ENCODE measurements around the gene ARL3. TPM values are rescaled to one million over a fixed set of nuclear protein-coding genes. Genes with fewer than 3 reads are reported as not detected.

Gene ARL3
- total RNA-seq, 1 donor from 2014 or later: 9.5 TPM

DNA sequence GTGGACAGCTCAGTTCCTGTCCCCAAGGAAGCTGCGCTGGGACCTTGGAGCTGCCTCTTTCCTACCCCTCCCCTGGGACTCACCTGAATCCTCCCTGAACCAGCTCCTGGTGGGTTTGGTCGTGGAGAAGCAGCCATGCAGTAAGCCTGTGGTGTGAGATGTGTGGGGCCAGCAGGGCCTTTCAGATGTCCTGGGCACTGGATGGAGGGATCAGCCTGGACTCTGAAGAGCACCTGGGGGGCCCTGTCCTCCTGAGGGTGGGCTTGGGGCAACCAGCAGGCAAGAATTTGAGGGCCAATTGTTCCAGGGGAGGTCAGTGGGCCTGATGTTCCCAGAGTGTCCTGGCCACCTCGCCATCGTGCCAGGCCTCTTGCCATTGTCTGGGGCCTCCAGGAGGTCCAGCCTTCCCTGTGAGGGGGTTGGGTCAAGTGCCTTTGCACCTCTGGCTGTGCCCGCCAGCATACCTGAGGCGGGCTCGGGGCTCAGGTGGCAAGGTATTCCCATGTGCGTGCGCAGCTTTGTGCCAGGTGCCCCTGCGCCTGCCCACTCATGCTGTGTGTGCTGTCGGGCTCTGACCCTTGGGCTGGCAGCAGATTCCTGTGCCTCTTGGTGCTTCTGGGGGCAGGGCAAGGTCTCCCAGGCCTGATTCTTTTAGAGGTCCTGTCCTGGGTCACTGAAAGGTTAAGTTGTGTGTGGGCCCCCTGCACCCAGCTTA is 62.6 kb downstream of the ARL3 start:
- TF ChIP-seq, protein P1, sequence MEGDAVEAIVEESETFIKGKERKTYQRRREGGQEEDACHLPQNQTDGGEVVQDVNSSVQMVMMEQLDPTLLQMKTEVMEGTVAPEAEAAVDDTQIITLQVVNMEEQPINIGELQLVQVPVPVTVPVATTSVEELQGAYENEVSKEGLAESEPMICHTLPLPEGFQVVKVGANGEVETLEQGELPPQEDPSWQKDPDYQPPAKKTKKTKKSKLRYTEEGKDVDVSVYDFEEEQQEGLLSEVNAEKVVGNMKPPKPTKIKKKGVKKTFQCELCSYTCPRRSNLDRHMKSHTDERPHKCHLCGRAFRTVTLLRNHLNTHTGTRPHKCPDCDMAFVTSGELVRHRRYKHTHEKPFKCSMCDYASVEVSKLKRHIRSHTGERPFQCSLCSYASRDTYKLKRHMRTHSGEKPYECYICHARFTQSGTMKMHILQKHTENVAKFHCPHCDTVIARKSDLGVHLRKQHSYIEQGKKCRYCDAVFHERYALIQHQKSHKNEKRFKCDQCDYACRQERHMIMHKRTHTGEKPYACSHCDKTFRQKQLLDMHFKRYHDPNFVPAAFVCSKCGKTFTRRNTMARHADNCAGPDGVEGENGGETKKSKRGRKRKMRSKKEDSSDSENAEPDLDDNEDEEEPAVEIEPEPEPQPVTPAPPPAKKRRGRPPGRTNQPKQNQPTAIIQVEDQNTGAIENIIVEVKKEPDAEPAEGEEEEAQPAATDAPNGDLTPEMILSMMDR (conservative IDR thresholded peaks at IDR 0.05; ENCODE audit: low read depth, low read length): no peak
- no peak overlapping the region for H3K4me3 ChIP-seq (ENCODE audit: low read depth, low read length)
- no peak for DNase-seq (ENCODE audit: low read depth)

DNA sequence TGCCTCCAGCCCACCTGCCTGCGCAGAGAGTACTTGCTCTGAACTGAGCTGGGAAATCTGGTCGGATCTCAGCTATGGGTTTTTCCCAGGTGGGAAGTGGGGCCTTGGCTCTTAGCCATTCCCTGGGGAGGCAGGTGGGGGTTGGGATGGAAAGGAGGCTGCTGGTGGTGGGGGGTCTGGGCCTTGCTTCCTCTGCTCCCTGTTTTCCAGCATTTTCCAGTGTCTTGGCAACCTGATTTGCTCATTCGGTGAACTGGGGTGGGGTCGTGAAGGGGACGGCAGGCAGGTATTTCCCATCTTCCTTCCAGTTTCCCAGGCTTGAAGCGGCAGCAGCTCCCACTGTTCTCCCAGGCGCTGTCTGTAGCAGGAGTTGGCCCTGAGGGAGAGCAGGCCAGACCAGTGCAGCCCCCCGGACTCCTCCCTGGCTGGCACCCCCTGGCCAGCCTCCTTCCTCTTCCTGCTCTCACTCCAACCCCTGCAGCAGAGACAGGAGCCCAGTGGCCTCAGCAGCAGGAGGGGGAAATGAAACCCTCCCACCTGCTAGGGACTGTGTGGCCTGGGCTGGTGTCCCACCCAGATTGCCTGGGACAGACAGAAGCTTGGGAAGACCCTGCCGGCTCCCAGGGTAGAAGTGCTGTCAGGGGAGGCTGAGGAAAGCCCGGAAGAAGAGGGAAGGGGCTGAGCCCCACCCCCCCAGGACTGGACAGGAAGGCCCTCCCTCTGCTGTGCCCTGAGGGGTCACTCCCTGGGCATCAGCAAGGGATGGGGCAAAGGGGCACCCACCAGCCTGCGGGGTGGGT is 63.3 kb downstream of the ARL3 start:
- DNase-seq (ENCODE audit: low read depth): no peak
- no peak overlapping the region for H3K4me3 ChIP-seq (ENCODE audit: low read depth, low read length)
- TF ChIP-seq, protein P1 (conservative IDR thresholded peaks at IDR 0.05; ENCODE audit: low read depth, low read length): no peak

DNA sequence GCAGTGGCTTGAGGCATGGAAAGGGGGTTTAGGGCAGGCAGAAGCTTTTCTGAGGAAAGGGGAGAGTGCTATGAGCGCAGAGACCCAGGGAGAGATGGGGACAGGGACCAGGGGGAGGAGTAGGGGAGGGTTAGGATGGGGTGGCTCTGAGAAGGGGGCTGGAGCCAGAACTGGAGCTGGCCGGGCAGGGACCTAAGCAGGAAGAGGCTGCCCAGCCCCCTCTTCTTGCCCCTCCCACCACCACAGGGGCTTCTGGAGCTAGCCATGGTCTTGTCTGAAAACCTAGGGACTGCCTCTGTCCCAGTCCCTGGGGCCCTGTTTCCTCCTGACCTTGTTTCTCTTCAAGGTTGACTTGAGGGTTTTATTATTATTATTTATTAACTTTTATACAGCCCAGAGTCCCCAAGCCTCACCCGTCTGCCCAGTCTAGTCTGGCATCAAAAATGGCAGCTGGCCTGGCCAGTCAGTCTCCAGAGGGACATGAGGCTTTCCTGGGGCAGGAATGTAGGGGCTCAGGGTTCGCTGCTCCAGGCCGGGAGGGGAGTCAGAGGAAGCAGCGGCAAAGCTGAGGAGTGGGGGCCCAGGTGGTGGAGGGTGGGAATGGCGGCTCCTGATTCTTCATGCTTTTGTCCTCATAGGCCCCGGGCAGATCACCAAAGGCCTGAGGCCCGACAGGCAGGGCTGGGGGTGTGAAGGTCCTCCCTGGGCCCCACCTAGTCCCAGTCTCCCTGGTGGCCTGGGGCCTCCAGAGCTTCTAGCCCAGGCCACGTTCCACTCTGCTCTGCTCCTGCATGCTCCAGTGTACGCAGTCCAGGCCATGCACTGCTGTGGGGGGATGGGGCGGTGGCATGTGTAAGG is 64.2 kb downstream of the ARL3 start:
- peak overlapping the region; percentile 81 for H3K4me3 ChIP-seq (ENCODE audit: low read depth, low read length)

DNA sequence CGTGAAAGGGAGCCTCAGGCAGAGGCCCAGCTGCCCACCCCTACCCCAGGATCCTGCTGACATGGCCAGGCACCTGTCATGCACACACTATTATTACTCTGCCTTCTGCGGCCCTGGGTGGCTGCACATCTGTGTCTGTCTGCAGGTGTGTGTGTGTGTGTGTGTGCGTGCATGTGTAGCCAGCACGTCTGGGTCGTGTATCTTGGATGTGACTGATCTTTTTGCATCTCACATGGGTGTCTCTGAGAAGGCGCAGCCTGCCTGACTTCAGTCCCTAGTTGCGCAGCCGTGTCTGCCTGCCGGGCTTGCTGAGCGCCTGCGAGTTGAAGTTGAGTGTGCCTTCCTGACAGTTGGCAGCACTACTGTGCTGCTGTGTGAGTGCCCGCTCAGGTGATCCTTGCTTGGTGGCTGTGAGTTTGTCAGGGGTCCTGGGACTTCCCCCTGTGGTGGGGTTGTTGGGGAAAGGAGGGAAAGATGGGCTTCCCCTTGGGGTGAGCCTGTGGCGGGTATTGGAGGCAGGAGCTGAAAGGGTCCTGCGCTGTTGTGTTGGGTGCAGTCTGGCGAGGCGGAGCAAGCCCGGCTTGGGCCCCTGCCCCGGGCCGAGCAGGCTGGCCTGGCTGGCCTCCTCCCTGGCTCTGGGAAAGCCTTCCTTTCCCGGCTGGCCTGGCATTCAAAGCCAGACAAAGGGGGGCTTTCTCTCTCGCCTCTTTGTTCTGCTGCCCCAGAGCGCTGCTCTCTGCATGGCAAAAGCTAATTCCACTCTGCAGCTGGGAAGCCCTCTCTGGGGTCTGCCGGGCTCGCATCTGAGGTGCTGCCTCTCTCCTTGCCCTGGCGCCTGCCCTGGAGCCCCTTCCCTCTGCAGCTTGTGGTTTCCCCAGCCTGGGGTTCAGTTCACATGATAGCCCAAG is 65.1 kb downstream of the ARL3 start:
- peak overlapping the region; percentile 81 for H3K4me3 ChIP-seq (ENCODE audit: low read depth, low read length)
- TF ChIP-seq, protein P1 (conservative IDR thresholded peaks at IDR 0.05; ENCODE audit: low read depth, low read length): no peak
- no peak for DNase-seq (ENCODE audit: low read depth)

More for the DNA sequence above, 64.2 kb downstream of the ARL3 start:
- no peak for DNase-seq (ENCODE audit: low read depth)
- TF ChIP-seq, protein P1 (conservative IDR thresholded peaks at IDR 0.05; ENCODE audit: low read depth, low read length): no peak

DNA sequence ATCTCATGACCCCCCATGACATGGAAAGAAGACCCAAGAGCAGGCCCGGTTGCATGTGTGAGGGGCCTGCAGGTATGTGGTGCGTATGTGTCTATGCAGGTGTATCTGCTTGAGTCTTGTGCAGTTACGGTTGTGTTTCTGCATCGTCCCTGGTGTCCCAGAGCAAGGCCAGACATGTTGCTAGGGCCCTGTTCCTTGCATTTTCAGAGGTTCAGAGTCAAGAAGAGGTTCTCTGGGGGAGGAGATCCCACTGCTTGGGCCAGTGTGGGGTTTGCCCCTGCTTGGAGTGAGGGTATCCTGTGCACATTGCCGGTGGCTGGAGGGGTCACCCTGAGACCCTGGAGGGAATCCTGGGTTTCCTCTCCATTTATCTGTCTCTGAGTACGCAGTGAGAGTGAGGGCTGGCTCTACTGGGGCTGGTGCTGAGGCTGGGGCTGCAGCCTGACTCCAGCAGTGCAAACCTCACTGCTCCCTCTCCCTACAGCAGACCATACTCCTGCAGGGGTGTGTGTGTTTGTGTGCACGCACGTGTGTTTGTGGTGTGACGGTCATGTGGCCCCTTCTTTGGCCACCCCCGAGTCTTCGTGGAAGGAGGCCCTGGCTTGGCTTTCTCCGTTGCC is 65.8 kb downstream of the ARL3 start:
- H3K4me3 ChIP-seq (ENCODE audit: low read depth, low read length): peak overlapping the region; percentile 81
- DNase-seq (ENCODE audit: low read depth): no peak
- TF ChIP-seq, protein P1 (conservative IDR thresholded peaks at IDR 0.05; ENCODE audit: low read depth, low read length): no peak
